Lower leg skin (tissue), 4 donors: Measurements from ENCODE around the gene RABGGTA. TPM values are rescaled to one million over a fixed set of nuclear protein-coding genes. Genes with fewer than 3 reads are reported as not detected.
A peak's percentile ranks its signal among the peaks of the same experiment; 100 is the strongest.

Experiments used
- DNase-seq, 2 donors: peaks; one replicate each; pipeline ENCODE4 v3.0.0-alpha.2; 2019; ENCODE audit warnings: low spot score in 2 of 2
- H3K4me3 ChIP-seq: fragments of 200-600 bp; sonication (generic); 2 replicates; pipeline ENCODE4 v1.5.1; 2017; ENCODE audit warnings: mild to moderate bottlenecking, low read depth; ENCODE audit not compliant: poor library complexity, severe bottlenecking
- POLR2A ChIP-seq, 2 donors: fragments of 450-650 bp; IDR thresholded peaks; one replicate each; pipeline ENCODE4 v1.6.1; 2016 to 2017; ENCODE audit warnings: antibody characterized with exemption in 2 of 2, mild to moderate bottlenecking in 1 of 2, moderate library complexity in 1 of 2
- WGBS, 2 donors: methylation state at CpG; one replicate each; pipeline ENCODE4 v1.1.5; 2018; 5-methylcytosine and 5-hydroxymethylcytosine counted together
- intact Hi-C: fragments of 100-400 bp; cut with DNase I; formaldehyde crosslinking; loops from one replicate; pipeline ENCODE4 v1.15.0; 2023; ENCODE audit warnings: low total_unique reads
- total RNA-seq, 4 donors: library from RNA; depleted of rRNA; stranded (reverse); fragments of >200 nt; gene quantifications; one replicate each; pipeline ENCODE4 v1.1.0, GENCODE V29; 2016
- TF ChIP-seq, protein P1 (sequence below), 3 donors: fragments of 450-650 bp; IDR thresholded peaks; one replicate each; pipeline ENCODE4 v1.5.1; 2016; ENCODE audit warnings: antibody characterized with exemption in 3 of 3, mild to moderate bottlenecking in 3 of 3, moderate library complexity in 2 of 3

The RABGGTA gene
- total RNA-seq, 4 donors from 2014 or later: 35.5 to 69.4 (median 44.7) TPM

DNA sequence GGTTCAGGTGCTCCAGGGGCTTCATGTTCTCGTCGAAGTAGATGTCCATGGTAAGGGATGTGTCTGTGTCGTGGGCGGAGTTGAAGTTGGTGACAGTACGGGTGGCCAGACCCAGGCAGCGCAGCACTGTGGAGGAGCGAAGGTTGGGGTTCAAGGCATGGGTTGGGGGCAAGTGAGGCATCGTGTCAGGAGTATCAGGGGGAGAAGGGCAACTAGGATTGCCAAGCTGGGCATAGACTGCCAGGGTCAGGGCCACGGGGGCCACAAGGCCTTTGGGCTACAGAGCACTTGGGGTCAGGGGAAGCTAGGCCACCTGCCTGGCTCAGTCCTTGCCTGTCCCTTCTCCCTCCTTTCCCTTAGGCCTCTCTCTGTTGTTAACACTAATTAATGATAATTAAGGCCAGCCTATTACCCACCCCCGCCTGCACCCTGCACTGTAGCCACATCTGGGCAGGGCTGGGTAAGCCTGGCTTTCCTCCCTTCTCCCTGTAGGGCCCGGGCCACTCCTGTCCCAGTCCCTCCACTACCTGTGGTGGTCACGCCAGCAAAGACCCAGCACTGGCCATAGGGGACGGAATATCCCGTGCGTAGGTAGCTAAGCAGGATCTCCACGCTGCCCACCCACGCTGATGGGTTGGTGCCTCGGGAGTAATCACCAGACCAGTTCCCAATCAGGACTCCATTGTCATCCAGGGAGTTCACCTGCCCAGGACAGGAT, 12.7 kb downstream of the RABGGTA start:
- no peak overlapping the region for H3K4me3 ChIP-seq
- DNase-seq: no peak
- intact Hi-C loops: no loop called here
- WGBS, 2 donors: 59 to 64% methylated on average over 18 of the region's 18 CpGs
- TF ChIP-seq POLR2A (IDR thresholded peaks at IDR 0.05): no peak
- TF ChIP-seq, protein P1, sequence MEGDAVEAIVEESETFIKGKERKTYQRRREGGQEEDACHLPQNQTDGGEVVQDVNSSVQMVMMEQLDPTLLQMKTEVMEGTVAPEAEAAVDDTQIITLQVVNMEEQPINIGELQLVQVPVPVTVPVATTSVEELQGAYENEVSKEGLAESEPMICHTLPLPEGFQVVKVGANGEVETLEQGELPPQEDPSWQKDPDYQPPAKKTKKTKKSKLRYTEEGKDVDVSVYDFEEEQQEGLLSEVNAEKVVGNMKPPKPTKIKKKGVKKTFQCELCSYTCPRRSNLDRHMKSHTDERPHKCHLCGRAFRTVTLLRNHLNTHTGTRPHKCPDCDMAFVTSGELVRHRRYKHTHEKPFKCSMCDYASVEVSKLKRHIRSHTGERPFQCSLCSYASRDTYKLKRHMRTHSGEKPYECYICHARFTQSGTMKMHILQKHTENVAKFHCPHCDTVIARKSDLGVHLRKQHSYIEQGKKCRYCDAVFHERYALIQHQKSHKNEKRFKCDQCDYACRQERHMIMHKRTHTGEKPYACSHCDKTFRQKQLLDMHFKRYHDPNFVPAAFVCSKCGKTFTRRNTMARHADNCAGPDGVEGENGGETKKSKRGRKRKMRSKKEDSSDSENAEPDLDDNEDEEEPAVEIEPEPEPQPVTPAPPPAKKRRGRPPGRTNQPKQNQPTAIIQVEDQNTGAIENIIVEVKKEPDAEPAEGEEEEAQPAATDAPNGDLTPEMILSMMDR (IDR thresholded peaks at IDR 0.05): no peak

DNA sequence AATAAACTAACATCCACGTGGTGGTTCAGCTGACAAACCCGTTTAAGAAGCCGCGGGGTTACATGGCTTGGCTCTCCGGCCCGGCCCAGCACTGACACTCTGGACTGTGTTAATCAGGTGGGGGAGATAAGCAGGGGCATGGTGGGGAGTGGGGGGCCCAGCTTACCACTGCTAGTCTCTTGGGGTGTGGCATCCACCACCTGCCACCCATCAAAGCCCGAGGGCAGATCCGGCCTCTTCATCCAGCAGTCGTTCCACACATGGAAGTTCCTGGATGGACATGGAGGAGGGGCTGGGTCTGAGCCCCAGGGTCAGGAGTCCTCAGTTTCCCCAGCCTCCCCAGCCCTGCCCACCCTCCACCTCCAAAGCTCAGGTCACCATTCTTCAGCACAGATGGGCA, 13.3 kb downstream of the RABGGTA start:
- intact Hi-C loops: no loop called here
- H3K4me3 ChIP-seq: no peak overlapping the region
- 89 to 91% methylated on average over 8 of the region's 9 CpGs for WGBS, 2 donors
- DNase-seq: no peak
- TF ChIP-seq, protein P1 (IDR thresholded peaks at IDR 0.05): no peak
- no peak for TF ChIP-seq POLR2A (IDR thresholded peaks at IDR 0.05)

DNA sequence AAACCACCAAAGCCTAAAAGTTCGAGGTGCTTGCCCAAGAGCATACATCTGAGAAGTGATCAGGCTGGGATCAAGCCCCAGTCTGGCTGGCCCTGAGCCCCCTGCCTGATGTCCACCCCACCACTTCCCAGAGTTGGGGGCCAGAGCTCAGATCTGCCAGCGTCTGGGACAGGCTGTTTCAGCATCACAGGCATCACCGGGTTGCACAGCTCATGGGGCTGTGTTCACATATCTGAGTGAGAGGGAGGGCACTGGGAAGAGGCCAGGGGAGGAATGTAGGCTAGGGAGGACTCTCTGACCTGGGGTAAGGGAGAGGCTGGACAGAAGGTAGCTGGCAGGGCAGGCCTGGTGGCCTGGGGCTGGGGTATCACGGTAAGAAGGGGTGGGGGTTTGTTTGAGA, 14.4 kb downstream of the RABGGTA start:
- WGBS, 2 donors: 68 to 87% methylated on average over 4 of the region's 4 CpGs
- no peak for TF ChIP-seq POLR2A (IDR thresholded peaks at IDR 0.05)
- DNase-seq: no peak
- intact Hi-C loops: no loop called here
- H3K4me3 ChIP-seq: no peak overlapping the region

DNA sequence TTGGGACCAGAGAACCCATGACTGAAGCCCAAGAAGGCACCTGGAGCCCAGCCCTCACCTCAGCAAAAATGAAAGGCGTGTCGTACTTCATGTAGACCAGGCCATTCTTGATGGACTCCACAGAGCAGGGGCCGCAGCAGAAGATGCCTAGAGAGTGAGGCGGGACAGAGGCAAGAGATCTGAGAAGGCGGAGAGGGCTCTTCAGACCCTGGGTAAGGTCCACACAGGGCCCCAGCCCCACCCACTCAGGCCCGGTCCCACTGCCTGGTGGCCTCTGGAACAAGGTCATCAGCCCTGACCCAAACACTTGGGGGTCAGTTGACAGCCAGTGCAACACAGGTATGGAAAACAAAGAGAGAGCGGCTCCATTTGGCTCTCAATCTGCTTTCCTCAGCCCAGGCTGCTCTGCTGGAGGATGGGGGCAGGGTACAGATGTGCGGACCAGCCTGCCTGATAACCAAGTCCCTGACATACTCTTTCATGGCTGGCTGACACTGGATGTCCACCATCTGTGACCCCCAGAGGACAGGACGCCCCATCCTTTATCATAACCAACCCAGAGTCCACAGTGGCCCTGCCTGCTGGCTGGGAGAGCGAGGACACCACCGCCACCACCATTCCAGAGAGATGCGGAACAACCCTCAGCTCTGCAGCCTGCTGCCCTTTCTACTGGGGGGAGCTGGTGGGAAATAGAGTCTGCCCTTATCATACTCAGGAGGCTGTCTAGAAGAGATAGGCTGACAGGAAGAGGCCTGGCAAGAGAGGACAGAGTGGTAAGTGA, 15.3 kb downstream of the RABGGTA start:
- no peak for TF ChIP-seq POLR2A (IDR thresholded peaks at IDR 0.05)
- TF ChIP-seq, protein P1 (IDR thresholded peaks at IDR 0.05): no peak
- no peak overlapping the region for H3K4me3 ChIP-seq
- DNase-seq: peak in 1 of 2 donors; percentile 53
- WGBS, 2 donors: 92% methylated on average over 12 of the region's 12 CpGs
- intact Hi-C loops: no loop called here

DNA sequence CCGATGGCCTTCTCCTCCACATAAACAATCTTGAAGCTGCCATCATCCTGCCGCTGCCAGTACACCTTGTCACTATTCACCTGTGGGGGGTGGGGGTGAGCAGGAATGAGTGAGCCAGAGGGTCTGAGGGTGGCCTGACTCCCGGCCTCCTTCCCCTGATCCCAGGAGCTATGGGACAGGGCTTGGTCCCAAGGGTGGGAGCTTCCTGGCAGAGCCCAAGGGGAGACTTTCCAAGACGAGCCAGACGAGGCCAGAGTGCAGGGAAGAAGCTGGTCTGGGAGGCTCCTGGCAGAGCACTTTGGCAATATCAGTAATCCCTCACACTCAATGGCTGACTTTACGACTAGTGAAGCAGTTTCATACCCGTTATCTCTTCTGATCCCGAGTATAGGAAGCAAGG, 16.0 kb downstream of the RABGGTA start:
- TF ChIP-seq, protein P1 (IDR thresholded peaks at IDR 0.05): no peak
- no peak for TF ChIP-seq POLR2A (IDR thresholded peaks at IDR 0.05)
- no peak overlapping the region for H3K4me3 ChIP-seq
- 90 to 92% methylated on average over 8 of the region's 8 CpGs for WGBS, 2 donors
- intact Hi-C loops: no loop called here
- no peak for DNase-seq

DNA sequence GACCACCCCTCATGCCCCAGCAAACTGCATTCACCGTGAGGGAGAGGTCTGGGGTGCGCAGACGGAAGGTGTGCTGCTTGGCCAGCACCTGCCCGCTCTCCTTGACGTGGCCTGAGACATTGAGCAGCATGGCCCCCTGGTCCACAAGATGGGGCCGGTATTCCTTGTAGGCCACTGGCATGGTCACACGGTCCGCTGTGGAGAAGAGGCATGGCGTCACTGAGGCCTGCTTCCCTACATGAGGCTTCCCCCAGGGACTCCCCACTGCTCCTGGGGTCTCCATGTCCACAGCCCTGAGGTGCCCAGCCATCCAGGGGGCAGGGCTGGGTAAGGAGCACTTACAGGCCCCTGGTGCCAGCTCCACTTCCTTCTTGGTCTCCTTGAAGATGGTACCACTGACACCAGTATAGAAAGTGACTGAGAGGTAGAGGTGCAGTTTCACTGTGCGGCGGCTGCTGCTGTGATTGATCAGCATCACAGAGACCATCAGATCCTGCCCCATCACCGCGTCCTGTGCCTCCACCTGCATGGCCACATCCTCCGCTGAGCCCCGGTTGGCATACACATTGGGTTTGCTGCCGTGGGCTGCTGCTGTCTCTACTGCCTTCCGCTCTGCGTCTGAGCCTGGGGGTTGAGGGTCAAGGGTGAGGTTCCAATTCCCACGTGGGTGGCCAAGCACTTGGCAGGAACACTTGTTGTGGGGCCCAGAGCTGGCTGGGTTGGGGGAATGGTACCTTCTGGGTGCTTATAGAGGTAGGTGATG, 16.6 kb downstream of the RABGGTA start:
- DNase-seq: peak in 1 of 2 donors; percentile 74
- no peak for TF ChIP-seq POLR2A (IDR thresholded peaks at IDR 0.05)
- TF ChIP-seq, protein P1 (IDR thresholded peaks at IDR 0.05): no peak
- intact Hi-C loops: no loop called here
- H3K4me3 ChIP-seq: no peak overlapping the region
- WGBS, 2 donors: 91 to 97% methylated on average over 13 to 19 of the region's 19 CpGs
